ENCODE measurements around the gene ALDH1A2. TPM values are rescaled to one million over a fixed set of nuclear protein-coding genes. Genes with fewer than 3 reads are reported as not detected.
A peak's percentile ranks its signal among the peaks of the same experiment; 100 is the strongest.

Gene ALDH1A2
- total RNA-seq, 6 experiments from 2014 or later, result not detected

DNA sequence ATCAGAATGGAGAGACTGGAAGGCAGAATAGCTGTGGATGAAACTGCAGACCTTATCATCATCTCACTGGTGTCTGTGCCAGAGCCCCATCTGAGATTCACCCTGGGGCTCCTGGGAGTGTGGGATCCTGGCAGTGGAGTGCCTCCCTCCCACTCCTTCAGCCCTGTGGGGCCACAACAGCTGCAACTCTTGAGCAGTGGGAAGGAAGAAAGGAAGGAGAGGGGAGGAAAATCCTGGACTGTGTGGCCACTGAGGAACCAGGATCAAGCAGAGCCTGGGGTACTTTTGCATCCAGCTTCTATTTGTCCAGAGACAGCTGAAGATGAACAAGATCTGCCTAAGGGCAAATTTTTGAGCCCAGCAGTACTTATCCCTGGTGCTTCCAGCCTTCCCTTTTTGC is 13.1 kb upstream of the ALDH1A2 start:
- H3K36me3 Mint-ChIP-seq (ENCODE audit: low read depth), result no peaks in the 10 kb centered on the region
- TF ChIP-seq, protein P1, sequence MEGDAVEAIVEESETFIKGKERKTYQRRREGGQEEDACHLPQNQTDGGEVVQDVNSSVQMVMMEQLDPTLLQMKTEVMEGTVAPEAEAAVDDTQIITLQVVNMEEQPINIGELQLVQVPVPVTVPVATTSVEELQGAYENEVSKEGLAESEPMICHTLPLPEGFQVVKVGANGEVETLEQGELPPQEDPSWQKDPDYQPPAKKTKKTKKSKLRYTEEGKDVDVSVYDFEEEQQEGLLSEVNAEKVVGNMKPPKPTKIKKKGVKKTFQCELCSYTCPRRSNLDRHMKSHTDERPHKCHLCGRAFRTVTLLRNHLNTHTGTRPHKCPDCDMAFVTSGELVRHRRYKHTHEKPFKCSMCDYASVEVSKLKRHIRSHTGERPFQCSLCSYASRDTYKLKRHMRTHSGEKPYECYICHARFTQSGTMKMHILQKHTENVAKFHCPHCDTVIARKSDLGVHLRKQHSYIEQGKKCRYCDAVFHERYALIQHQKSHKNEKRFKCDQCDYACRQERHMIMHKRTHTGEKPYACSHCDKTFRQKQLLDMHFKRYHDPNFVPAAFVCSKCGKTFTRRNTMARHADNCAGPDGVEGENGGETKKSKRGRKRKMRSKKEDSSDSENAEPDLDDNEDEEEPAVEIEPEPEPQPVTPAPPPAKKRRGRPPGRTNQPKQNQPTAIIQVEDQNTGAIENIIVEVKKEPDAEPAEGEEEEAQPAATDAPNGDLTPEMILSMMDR (IDR thresholded peaks at IDR 0.05), result no peak
- peaks cover 11% of the 10 kb centered on the region; the same call in 1 of the 2 replicates for H3K27me3 Mint-ChIP-seq (ENCODE audit: insufficient read depth)
- DNase-seq, result no peak
- peaks cover 8% of the 10 kb centered on the region for H3K4me1 Mint-ChIP-seq (ENCODE audit: low read depth)
- H3K9me3 Mint-ChIP-seq, result no peaks in the 10 kb centered on the region
- H3K27ac Mint-ChIP-seq, result no peak overlapping the region
- no peak overlapping the region for H3K4me3 Mint-ChIP-seq

DNA sequence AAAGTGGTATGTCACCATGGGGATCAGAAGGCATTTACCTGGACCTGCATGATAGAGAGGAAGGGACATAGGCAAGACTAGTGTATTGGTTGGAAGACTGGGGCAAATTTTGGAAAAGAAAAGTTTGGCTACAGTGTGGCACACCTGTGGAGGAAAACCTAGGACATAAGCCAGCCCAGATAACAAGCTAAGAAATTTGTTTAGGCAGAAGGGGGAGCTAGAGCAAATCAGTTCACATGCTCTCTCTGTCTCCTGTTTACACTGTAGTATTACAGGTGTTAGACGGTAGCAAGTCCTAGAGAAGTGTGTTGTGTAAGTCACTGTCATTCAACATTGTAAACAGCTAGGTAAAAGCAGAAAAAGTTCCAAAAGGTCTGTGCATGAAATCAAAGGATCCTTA is 11.9 kb upstream of the ALDH1A2 start:
- TF ChIP-seq, protein P1 (IDR thresholded peaks at IDR 0.05), result peak; percentile 43; the same call in 1 of the 2 replicates
- Mint-ChIP-seq H3K9me3 (no peaks in the 10 kb centered on the region), H3K27me3 (ENCODE audit: insufficient read depth) (peaks cover 11% of the 10 kb centered on the region; the same call in 1 of the 2 replicates), H3K4me1 (ENCODE audit: low read depth) (peaks cover 8% of the 10 kb centered on the region), H3K4me3 (no peak overlapping the region), H3K27ac (no peak overlapping the region), H3K36me3 (ENCODE audit: low read depth) (no peaks in the 10 kb centered on the region)
- no peak for DNase-seq

DNA sequence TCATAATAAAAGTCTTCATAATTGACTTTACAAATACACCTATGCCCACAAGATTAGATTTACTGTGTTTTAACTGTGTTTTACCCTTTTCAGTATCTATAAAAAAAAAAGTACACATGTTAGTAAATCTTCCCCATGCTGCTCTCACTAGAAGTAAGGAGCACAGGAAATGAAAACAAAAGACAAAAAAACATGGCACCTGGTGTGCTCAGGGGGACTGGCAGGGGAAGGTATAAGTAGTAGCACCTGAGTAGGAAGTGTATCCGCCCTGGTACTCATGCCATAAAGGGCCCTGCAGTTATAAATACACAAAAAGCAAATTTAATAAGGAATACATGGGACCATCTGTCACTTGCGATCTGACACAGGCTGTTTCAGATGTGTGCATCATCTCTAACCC is 8.9 kb upstream of the ALDH1A2 start:
- no peak overlapping the region for H3K27ac Mint-ChIP-seq
- H3K9me3 Mint-ChIP-seq, result no peaks in the 10 kb centered on the region
- H3K4me3 Mint-ChIP-seq, result no peak overlapping the region
- no peaks in the 10 kb centered on the region for H3K4me1 Mint-ChIP-seq (ENCODE audit: low read depth)
- peaks cover 21% of the 10 kb centered on the region for H3K27me3 Mint-ChIP-seq (ENCODE audit: insufficient read depth)
- no peaks in the 10 kb centered on the region for H3K36me3 Mint-ChIP-seq (ENCODE audit: low read depth)
- no peak for DNase-seq
- TF ChIP-seq, protein P1 (IDR thresholded peaks at IDR 0.05), result no peak

DNA sequence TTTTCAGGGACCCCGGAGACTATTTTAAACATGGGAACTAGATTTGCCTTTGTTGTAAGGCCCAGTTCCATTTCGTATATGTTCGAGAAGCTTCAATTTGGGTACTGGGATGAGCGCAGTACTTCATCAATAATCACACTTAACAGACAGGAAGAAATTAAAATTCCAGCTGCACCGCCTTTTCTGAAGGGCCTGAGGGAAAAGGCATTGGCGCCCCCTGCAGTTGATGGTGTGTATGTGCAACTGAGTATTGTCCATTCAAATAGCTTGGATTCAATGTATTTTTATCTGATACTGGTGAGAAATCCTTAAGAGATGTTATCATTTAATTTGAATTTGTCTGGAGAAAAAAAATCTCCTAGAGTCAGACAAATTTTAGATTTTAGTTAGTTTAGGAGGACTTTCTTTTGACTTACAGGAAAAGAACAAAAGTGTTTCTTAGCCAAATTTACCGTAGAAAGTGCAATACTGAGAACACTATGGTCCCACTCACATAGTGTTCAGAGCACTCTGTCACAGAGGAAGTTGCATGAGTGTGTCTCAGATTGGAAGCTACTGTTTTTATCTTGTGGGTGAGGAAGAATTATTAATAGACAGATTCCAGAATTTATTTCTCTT is 5.4 kb upstream of the ALDH1A2 start:
- TF ChIP-seq, protein P1 (IDR thresholded peaks at IDR 0.05), result peak; percentile 98
- Mint-ChIP-seq H3K27me3 (ENCODE audit: insufficient read depth) (peaks cover 27% of the 10 kb centered on the region), H3K4me1 (ENCODE audit: low read depth) (no peaks in the 10 kb centered on the region), H3K36me3 (ENCODE audit: low read depth) (no peaks in the 10 kb centered on the region), H3K9me3 (no peaks in the 10 kb centered on the region), H3K4me3 (no peak overlapping the region), H3K27ac (no peak overlapping the region)
- peak; percentile 19 for DNase-seq

DNA sequence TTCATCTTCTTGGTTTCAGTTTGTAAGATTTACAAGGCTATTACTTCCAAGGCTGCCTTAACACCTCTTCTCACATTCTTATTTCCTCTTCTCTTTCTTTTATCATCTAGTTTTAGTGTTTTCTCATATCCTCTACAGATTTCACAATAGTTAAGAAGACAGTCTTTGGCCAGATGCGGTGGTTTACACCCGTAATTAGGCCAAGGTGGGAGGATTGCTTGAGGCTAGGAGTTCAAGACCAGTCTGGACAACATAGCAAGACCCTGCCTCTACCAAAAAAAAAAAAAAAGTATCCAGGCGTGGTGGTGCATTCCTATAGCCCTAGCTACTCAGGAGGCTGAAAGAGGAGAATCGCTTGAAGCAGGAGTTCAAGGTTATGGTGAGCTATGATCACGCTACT is 3.5 kb upstream of the ALDH1A2 start:
- no peaks in the 10 kb centered on the region for H3K36me3 Mint-ChIP-seq (ENCODE audit: low read depth)
- TF ChIP-seq, protein P1 (IDR thresholded peaks at IDR 0.05), result no peak
- no peaks in the 10 kb centered on the region for H3K9me3 Mint-ChIP-seq
- H3K4me1 Mint-ChIP-seq (ENCODE audit: low read depth), result no peaks in the 10 kb centered on the region
- H3K27ac Mint-ChIP-seq, result no peak overlapping the region
- H3K27me3 Mint-ChIP-seq (ENCODE audit: insufficient read depth), result peaks cover 29% of the 10 kb centered on the region
- no peak for DNase-seq
- no peak overlapping the region for H3K4me3 Mint-ChIP-seq

Measured in HFFc6 (cell line).